ENCODE results near the gene PCSK5.
"Not testable (repeated sequence)": the region's sequence is repeated elsewhere in the genome, so short reads cannot be mapped to it uniquely, and the experiment has no call there.

PCSK5 gene

DNA sequence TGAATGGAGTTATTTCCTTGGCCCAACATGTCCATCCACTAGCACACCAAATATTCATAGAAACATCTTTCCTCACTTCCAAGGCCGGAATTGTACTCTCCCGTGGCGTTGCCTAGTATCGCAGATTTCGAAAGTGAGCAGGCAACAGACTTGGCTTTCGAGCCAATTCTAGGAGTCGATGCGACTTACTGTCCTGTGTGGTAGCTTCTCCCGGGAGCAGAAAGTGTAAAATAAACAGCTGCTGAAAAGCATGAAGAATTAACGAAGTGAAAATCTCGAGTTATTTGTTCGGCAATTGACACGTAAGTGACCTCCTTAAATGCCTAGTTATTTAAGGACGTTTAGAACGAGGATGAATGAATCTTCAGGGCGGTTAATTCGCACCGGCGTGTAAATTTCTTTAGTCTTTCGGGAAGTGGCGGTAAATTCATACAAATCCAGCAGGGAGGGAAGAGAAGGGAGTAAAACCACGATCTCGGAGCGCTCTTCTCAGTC is 449 bp upstream of the PCSK5 start:
- DNase-seq (ENCODE audit: low read depth), result peak; percentile 75

DNA sequence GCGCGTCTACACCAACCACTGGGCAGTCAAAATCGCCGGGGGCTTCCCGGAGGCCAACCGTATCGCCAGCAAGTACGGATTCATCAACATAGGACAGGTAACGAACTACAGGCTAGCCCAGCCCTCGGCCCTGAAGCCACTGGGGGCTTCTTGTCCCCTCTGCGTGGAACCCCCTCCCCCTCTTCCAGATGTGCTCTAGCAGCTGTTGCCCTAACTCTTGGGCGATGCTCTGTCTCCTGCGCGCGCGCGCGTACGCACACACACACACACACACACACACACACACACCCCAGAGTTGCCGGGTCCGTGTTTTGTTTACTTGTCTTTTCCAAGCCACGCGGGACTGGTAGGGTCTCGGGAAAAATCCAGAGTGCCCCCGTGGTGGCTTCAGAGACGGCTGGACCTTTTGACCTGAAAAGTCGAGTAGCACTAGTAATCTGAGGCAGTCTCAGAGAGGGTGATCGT is 836 bp downstream of the PCSK5 start:
- peak; percentile 34 for DNase-seq (ENCODE audit: low read depth)

DNA sequence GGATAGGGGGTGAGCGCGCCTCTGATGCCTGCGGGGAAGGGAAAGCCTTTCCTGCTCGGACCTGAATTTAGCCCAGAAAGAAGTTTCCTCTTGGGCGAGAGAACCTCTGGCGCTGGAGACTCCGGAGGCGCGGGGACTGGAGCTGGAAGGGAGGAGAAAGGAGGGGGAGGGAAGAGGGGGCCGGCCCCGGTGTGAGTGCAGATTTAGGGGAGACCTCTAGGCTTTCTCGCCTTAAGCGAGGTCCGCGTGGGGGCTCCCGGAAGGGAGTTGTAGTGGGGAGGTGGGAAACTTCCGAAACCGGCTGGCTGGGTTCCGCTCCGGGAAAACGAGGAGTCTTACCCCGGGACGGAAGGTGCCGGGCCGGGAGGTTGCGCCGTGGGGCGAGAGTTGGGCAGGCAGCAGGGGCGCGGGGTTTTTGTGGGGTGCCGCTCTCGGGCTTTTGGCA is 1.3 kb downstream of the PCSK5 start:
- no peak for DNase-seq (ENCODE audit: low read depth)

DNA sequence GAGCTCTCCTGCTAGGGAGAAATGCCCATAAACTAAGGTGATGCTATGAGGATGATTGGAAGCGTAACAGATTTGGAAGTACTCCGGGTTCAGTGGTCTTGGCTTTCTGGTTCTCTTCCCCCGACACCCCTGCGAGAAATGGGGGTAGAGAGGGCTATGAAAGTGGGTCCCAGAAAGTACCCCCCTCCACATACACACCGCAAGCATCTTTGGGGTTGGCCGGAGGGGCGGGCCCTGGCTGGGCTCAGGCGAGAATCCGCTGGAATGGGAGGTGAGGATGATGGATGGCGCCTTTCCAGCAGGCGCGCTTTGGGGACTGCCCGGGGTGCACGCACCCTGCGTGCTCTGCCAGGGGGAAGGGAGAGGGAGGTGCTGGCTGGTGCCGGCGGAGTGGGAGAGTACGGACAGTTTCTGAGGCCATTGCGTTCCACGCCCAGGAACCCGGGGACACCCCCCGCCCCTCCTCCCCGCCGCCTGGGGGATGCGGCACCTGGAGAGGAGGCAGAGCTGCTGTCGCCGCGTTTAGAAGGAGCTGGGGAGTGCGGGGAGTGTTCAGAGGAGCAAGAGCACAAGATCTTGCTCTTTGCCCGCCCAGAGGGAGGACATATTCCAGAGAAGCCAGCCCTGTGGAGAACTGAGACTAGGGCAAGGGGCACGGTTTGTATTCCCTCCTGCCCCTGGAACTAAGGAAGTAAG is 1.9 kb downstream of the PCSK5 start:
- DNase-seq (ENCODE audit: low read depth), result no peak

DNA sequence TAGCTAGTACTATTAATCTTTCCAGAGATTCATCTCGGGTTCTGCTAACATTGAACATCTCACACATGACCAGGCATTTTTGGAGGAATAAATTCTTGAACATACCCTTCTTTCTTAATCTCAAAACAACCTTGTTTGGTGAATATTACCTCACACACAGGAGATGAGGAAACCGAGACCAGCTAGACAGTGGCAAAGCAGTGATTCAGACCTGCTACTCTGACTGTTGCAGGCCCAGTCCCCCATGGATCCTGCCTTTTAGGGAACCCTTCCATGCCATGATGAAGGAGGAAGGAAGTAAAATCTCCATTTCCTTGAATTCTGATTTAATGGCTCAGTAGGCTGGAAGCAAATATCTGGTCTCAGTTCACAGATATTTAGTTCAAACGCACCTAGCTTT is 2.6 kb downstream of the PCSK5 start:
- DNase-seq (ENCODE audit: low read depth), result peak; percentile 51

DNA sequence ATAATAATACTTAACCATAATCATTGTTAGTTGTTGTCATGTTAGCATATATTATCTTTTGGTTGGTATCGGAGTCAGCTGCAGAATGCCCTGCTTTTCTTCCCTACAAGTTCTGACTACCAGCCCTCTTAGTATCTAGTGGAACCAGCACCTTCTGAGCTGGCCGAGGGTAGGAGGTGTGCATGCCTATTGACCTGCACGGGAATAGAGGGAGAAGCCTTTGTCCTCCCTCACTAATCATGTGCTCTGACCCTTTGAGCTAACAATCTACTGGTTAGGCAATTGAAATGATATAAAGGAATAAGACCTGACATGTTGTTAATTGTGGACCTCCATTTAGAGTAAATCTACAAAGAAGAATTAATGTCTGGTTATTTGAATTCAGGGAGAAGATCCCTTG is 4.1 kb downstream of the PCSK5 start:
- no peak for DNase-seq (ENCODE audit: low read depth)

DNA sequence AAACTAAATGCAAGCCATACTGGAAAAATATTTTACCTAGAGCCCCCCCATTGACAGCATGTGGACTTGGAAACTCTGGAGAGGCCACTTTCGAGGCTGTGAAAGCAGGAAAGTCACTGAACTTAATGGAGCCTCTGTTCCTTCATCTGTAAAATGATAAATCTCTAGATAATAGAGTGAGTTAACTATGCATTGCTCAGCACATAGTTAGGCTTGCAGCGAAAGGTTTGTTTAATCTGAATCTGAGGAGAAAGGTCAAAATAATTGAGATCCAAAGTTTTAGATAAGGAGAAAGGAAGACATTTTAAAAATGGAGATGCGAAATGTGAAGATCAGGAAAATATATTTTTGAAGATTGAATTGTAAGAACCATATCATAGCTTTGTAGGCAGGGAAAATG is 4.6 kb downstream of the PCSK5 start:
- no peak for DNase-seq (ENCODE audit: low read depth)

DNA sequence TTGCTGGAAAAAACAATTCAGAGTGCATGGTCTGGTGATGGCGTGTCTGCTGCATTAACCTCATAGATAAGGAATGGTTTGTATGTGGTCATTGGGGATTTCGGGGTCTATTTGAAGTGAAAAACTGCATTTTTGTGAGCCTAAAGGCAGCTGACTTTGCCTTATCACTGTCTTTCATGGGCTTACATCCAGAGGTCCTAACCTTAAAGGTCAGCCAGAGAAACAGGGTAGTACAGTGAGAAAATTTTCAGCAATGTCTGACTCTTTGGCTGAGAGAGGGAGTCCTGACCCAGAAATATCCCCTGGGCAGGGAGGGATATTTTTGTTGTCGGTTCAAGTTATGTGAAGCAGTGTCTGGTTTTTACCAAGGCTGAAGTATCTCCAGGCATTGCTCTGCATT is 5.7 kb downstream of the PCSK5 start:
- DNase-seq (ENCODE audit: low read depth), result peak; percentile 84

DNA sequence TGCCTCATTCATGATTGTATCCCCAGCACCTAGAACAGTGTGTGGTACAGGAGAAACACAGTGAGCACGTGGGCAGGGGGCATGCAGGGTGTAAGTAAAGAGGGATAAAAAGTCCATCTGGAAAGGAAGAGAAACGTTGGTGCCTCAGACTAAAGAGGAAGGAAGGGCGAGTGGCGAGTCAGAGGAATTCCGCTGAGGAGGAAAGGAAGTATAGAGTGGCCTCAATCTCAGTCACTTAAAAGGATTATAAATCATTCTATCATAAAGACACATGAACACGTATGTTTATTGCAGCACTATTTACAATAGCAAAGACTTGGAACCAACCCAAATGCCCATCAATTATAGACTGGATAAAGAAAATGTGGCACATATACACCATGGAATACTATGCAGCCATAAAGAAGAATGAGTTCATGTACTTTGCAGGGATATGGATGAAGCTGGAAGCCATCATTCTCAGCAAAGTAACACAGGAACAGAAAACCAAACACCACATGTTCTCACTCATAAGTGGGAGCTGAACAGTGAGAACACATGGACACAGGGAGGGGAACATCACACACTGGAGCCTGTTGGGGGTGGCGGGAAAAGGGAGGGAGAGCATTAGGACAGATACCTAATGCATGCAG is 10.5 kb downstream of the PCSK5 start:
- DNase-seq (ENCODE audit: low read depth), result not testable (repeated sequence)

DNA sequence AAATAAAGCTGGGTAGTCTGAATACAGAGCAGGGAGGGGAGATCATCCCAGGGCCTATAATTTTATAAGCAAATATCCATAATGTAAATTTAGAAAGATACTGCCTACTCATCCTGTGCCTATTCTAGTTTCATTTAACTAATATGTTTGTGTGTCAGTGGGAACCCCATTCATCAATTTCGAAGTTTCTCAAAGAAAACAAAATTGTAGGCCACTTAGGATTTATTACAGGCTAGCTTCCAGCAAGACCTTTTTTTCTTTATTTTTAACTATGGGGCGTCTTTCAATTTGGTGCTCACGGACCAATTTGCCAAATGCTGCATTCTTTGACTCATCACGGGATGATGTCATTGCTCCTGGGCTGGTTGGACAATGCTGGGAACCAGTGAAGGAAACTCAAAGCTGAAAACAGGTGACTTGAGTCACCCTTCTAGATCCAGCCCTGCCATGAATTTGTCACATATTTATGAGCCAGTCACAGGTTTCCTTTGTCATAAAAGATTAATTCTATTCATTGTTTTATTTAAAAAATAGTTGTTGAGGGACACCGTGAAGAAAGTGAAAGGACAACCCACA is 13.4 kb downstream of the PCSK5 start:
- no peak for DNase-seq (ENCODE audit: low read depth)

DNA sequence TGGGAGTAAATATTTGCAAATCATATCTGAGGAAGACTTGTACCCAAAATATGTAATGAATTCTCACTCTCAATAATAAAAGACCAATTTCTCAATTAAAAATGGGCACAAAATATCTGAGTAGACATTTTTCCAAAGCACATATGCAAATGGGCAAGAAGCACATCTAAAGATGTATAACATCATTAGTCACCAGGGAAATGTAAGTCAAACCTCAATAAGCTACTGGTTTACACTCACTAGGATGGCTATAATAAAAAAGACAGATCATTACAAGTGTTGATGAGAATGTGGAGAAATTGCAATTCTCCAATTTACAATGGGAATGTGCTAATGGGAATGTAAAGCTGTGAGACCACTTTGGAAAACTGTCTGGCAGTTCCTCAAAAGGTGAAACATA is 13.9 kb downstream of the PCSK5 start:
- DNase-seq (ENCODE audit: low read depth), result no peak

DNA sequence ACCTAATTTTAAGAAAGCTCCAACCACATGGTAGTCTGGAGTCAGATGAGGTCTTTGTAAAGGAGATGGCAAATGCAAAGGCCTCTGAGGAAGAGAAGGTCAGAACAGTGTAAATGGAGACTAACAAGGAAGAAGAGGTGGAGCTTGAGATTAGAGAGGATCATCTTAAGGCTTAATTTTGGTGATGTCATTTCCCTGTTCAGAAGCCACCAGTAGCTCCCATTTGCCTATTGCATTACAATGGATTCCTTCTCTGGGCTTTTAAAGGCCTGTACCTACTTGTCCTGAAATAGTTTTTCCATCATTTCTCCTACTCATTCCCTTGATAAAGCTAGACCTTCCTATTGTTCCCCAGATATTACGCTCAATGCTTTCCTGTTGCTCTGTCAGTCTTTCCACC is 16.1 kb downstream of the PCSK5 start:
- DNase-seq (ENCODE audit: low read depth), result no peak

DNA sequence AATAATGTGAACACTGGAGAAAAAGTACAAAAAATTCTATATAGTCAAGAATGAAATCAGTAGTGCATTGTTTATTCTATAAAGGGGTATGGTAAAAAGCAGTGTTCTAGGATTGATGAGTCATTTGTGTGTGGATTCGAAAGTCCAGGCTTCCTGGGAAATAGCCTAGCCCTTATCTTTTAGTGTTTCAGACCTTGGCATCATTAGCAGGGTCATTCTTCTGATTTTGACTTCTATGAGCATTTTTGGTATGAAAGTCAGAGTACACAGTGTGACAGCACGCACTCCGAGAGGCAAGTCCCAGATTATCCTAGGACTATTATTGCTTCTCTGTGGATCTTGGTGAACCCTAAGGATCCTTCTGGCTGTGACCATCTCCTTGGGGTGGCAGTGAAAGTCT is 16.9 kb downstream of the PCSK5 start:
- peak; percentile 76 for DNase-seq (ENCODE audit: low read depth)

DNA sequence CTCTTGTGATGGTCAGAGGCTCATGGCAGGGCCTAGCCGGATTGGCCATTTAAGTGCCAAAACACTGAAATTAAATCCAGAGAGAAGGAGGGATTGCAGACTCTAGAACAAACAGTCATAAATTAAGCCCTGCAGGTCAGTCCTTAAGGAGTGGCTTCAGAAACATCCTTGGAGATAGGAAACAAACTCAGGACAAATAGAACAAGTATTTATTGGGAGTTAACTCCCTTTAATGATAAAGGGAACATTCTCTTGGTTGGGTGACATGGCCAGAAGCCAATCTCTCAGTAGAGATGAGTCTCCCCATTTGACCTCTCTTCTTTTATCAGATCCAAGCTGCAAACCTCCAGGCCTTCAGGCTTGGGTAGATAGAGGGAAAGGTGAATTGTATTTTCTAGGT is 17.4 kb downstream of the PCSK5 start:
- DNase-seq (ENCODE audit: low read depth), result no peak

DNA sequence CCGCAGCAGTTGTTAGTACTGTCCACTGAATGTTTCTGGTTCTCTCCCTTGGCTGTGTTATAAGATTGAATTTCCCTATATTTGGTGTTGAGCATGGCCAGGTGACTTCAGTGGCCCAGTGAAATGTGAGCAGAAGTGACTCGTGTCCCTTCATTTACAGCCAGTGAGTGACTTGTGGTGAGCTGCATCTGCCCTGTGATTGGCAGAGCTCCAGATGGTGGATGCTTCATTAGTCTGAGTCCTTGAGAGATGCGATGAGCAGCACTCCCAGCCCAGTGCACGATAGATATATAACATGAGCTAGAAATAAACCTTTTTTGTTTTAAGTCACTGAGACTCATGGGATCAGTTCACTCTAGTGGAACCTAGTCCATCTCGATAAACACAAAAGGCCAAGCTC is 19.3 kb downstream of the PCSK5 start:
- DNase-seq (ENCODE audit: low read depth), result no peak

DNA sequence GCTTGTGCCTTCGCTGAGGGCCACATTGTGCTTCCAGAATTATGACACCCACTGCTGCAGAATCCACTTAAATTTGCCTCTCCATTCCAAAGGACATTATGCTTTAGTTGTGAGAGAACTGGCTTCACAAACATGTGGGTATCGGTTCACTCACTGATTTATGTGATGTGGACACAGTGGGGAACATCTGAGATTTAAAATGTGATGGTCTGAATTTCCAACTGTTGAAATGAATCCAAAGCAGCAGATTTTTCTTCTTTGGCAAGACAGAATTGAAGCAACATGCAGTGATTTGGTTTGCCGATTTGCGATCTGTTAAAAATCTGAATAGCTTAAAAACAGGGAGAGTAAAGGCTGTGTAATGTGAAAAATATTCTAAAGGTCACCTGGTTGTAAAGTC is 20.3 kb downstream of the PCSK5 start:
- no peak for DNase-seq (ENCODE audit: low read depth)

DNA sequence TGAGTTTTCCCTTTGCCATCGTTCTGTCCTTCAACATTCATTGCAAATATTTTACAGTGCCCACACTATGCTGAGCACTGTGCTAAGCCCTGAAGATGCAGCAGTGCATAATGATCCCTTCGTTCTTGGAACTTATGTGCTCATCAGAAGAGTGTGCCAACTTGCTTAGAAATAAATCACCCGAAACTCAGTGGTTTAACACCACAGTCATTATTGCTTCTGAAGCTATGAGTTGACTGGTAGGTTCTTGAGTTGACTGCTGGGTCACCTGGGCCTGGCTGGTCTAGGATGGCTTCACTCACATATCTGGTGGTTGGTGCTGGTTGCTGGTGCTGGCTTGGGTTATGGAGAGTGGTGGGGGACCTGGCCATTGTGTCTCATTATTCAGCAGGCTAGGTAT is 20.9 kb downstream of the PCSK5 start:
- DNase-seq (ENCODE audit: low read depth), result no peak

DNA sequence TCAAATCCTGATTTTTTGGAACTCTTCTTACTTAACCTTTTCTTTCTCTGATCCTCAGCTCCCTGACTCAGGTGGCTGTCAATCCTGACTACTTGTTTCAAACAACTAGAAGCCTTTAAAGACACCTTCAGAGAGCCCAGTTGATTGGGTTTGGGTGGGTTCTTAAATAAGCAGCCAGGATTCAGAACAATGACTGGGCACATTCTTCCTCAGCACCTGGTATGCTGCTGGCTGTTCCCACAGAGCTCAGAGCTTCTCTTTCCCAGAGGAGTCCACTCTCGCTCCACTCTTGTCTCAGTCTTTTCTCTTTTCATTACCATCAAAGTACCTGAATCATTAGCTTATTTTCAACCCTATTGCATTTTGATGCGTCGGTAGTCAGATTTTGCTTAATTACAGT is 22.5 kb downstream of the PCSK5 start:
- no peak for DNase-seq (ENCODE audit: low read depth)

DNA sequence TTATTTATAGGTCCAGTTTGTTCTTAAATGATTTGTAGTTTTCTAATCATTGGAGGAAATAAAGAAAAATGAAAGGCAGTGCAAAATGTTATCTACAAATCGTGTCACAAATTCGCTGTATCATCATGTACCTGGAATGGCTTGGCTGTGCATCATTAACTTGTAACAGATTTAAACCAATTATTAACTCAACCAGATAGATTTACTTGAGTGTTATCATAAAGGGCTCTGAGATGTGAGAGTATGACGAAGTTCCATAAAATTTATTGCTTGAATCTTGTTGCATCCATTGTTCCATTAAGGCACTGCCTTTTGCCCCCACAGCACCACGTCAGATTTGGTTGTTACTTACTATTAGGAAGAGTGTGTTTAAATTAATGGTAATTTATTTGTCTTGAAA is 23.5 kb downstream of the PCSK5 start:
- no peak for DNase-seq (ENCODE audit: low read depth)

DNA sequence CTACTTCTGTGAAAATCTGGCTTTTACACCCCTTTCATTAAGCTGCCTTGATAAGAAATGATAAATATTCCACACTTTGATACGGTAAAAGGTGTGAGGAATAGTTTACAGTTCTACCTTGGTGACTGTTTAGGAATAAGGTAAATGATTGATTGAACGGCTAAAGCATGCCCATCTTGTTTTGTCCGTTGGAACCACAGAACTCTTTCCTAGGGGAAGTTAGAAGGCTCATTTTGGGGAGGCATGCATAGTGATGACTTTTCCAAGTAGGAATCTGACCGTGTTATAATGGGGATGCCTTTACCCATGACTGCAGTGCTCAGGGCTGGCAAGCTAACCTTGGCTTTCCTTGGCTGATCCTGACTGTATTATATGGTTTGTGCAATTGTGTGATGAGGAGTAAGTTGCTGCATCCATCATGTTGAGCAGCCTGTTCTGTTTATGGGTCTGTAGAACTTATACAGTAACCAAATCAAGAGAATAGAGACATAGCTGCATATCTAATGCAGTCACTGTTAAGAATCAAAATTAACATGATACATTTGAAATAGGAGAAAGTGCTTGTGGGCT is 24.5 kb downstream of the PCSK5 start:
- DNase-seq (ENCODE audit: low read depth), result peak; percentile 28

DNA sequence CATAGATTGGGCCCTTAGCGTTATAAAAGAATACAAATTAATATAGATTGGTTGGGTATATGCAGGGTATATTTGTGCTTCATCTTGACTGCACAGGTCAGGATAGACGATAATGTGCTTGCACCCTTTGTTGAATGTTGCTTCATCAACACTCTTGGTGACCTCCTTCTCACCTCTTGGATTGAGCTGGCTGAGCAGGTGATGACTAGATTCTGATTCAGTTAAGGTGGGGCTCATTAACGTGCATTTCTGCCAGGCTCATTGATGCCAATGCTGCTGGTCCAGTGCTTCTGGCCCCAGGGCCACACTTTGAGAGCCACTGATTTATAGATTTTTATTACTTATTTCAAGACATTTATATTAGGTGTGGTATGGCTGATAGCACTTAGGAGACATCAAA is 27.7 kb downstream of the PCSK5 start:
- no peak for DNase-seq (ENCODE audit: low read depth)

DNA sequence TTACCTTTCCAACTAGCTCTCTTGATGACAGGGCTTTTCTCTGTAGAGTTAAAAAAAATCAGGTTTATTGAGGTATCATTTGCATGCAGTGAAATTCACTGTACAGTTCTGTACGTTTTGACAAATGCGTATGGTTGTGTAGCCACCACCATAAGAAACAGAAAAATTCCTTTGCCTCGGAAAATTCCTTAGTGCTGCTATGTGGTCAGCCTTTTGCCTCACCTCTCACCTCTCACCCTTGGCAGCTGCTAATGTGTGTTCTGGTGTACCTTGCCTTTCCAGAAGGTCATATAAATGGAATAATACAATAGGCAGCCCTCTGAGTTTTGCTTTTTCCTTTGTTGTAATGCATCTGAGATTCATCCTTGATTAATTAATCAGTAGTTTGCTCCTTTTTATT is 28.4 kb downstream of the PCSK5 start:
- DNase-seq (ENCODE audit: low read depth), result no peak

All from amniotic epithelial cell (primary cell).